ENCODE results near the gene CIT. TPM values are rescaled to one million over a fixed set of nuclear protein-coding genes. Genes with fewer than 3 reads are reported as not detected.
A peak's percentile ranks its signal among the peaks of the same experiment; 100 is the strongest.

CIT gene
- polyA plus RNA-seq, 1 donor = 25.4 TPM

DNA sequence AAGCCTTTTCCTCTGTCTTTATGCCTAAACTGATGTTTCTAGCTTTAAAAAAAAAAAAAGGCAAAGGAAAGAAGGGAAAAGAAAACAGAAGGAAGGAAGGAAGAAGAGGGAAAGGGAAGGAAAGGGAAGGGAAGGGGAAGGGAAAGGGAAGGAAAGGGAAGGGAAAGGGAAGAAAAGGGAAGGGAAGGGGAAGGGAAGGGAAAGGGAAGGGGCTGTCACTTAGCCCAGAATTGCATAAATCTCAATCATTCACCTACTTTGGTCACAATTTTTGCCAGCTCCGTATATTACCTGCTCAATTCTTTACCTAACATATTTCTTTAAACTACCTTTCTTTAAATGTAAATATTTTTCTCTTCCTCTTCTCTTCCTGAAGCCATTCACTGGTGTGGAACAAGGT, 26.8 kb downstream of the CIT start:
- no peak for DNase-seq

DNA sequence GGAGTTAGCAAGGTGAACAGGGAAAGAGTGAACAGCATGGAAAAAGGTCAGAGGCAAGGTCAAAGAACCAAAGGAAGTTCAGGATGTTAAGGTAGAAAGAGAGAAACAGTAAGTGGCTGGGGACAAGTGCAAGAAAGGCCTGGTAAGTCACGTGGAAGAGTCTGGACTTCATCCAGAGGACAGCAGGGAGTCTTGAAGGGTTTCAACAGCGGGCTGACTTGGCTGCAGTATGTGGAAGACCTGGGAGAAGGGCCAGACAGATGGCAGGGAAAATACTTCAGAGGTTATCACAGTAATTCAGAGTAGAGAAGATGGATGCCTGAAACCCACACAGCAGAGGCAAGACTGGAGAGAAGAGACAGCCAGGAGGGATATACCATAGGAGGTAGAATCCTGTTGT, 34.0 kb downstream of the CIT start:
- no peak for DNase-seq

GRCh38 chr12:119842380-119842779, 34.7 kb downstream of the CIT start:
- DNase-seq = no peak

GRCh38 chr12:119841433-119842210, 35.5 kb downstream of the CIT start:
- no peak for DNase-seq

- DNase-seq = no peak
These were observed 36.5 kb downstream of the CIT start for GRCh38 chr12:119840582-119840981.

- DNase-seq = no peak
These were observed 37.0 kb downstream of the CIT start for GRCh38 chr12:119840168-119840567.

DNA sequence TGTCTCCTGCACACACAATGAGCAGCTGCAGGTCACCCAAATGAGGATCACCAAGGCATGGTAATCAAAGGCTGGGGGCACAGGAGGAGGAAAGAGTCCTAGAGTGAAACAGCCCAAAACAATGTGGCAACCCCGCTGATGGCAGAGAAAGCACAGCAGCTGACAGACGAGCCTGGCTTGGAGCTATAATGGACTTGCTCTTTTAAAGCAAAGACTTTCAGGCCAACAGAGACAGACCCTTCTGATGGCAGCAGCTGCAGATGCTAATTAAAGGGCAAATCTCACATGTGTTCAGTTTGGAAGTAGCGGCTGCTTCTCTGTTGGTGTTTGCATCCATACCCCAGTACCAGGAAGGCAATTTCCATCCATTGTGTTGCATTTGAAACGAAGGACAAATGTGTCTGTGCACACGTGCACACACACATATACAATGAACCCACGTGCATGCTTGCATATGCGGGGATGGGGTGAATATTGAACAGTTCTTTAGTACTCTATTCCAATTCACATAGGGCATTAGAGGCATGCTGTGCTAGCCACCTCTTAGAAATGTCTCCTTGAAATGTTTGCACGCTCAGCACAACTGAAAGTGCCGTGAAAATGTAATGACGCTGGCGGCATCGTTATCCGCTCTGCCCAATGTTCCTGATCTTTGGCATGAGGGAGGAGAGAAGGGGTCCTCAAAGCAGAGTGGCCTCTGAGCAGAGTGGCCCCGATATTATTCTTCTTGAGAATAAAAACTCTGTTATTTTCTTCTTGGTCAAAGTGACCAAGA, 38.1 kb downstream of the CIT start:
- DNase-seq = no peak

GRCh38 chr12:119836781-119837180, 40.3 kb downstream of the CIT start:
- DNase-seq = no peak

DNA sequence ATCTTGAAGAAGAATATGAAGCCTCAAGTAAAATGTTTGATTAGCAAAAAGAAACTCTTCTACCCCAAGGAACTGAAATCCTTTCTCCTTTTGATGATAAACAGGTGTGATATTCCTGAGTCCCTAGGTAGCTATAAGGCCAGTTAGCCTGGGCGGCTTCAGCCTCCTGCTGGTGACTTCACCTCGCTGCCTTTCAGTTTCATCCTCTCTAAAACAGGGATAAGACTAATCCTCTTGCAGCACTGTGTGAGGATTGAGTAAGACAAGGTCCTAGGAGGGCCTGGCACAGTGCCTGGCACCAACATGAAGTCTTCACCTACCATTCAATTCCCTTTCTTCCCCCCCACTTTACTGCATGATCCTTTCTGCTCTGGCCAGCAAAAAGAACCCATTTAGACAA, 42.1 kb downstream of the CIT start:
- DNase-seq = no peak

GRCh38 chr12:119829439-119829838, 47.7 kb downstream of the CIT start:
- DNase-seq = no peak

- DNase-seq = no peak
These were observed 48.8 kb downstream of the CIT start for GRCh38 chr12:119828300-119828699.

DNA sequence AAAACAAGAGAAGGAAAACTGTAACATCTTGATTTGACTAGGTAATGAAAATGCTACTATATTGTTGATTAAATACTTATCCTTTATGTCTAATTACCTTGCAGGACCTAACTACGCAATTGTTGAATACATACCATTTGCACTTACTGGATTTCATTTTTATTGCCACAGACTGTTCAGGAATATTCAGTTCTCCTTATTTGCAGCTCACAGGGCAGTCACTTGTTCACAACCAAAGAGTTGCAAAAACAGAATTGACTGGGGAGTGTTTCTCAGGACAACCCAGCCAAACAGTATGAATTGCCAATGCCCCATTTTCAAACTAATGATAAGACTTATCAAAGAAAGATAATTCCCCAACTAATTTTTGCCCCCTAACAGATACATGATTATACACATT, 49.4 kb downstream of the CIT start:
- no peak for DNase-seq

DNA sequence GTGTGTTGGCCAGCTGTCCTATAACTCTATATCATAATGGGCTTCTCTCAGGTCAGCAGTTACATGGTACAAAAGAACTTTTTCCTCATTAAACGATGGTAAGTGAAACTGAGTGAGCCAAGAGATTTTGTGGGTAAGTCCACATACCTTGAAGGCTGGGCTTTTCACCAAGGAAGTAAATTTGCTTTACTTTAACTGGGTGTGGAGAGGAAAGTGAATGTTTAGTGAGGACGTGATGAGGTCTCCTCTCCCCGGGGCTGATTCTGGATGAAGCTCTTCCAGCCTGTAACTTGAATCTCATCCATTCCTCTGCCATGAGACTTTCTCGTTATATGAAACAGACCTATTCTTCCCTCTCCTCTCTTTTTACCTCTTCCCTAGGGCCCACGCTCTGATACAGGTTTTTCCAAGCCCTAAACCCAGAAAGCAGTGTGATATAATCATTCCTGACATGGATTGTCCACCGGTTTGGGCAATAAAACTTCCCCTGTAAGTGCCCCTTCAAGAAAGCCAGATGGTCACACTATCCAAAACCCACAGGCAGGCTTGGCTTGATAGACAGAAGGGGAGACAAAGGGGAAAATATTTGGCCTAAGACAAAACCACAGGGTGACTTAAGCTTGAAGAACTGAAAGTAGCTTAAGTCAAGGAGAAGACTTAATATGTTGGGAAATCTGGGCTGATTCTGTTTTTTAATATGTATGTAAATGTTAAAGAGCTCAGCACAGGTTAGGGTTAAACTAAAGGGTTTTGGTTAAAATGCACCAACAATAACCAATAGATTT, 50.3 kb downstream of the CIT start:
- DNase-seq = no peak

DNA sequence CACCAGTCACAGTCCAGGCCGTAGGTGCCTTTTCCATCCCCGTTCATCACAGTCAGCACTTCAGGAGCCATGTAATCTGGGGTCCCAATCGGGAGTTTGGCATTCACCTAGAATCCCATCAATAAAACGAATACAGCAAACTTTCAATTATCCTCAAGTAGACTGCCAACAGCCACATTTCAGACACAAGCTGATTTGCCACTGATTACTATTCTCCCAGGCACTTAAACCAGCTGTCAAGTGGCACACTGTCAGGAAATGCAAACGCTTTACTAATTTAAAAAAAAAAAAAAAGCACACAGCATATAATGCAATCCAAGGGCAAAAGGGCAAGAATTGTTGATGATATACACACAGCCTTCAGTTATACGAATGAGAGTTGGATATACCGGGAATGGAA, 51.9 kb downstream of the CIT start:
- no peak for DNase-seq

DNA sequence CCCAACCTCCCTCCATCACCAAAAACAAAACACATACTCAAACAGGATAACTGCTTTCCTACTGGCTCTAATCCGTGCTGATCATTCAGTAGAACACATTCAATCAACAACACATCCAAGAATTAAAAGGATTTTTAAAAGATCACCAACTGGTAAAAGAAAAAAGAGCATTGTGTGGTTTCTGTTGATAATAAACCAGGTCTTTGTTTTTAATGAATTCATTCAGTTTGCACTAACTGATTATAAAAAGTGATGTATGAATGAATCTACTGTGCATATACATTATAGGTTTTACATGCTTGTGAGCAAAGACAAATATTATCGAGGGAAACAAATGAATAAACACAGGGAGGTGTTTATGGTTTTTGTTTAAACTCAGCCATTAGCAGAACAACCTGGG, 55.1 kb downstream of the CIT start:
- DNase-seq = no peak

GRCh38 chr12:119819322-119819721, 57.8 kb downstream of the CIT start:
- DNase-seq = no peak

DNA sequence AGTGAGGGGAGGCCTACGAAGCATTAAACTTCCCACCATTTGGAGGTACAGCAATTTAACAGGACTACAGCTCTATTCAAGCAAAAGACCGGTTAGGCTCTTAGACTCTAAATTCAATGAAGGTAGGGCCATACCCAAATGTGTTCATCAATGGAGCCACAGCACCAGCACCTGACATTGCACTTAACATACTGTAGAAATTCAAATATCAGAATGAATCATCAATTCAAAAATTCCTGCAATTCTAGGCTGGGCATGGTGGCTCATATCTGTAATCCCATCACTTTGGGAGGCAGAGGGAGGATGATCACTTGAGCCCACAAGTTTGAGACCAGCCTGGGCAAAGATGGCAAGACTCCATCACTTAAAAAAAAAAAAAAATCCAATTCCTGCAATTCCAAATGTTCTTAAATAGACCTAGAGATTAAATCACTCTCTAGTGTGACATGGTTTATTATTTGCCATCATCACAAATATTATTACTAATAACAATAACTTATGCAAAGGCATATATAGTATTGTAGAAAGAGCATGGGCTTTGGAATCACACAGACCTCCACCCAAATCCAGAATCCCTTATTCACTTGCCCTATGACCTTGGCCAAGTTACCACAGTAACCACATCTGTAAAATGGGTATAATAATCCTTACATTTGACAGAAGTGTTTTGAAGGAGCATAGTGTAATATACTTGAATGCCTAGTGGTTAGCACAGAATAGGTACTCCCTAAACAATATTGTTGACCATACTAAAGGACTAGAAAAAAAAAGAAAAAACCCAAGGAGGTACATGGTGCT, 59.4 kb downstream of the CIT start:
- no peak for DNase-seq

DNA sequence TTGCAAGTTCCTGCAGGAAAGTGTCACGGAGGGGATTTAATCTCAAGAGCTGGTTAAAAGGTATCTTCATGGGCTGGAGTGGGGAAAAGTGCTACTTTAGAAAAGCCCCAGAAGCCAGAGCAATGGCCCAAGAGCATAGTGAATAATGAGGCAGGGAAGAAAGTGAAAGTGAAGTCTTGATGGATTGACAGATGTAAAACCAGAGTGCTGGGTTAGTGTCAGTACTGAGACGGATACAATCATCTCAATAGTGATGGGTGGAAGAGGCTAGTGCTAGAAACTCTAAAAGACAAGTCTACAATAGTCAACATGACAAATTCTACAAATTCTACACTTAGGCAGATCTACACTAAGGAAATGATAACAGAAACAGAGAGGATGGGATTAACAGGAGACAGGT, 68.1 kb downstream of the CIT start:
- no peak for DNase-seq

DNA sequence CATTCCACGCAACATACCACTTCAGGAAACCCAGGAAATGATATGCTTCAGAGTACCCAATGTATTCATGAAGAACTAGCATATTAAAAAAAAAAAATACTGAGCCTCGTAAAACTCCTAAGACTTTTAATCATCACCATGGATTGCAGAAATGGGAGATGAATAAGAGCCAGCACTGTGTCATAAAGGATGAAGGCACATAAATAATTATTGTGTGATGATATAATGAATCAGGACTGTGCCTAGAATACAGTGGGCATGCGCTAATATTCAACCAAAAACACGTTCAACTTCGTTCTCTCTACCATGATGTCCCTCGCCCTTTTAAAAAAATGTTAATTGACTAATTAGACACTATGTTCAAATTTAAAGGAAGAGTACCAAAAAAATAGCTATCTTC, 68.7 kb downstream of the CIT start:
- no peak for DNase-seq

DNA sequence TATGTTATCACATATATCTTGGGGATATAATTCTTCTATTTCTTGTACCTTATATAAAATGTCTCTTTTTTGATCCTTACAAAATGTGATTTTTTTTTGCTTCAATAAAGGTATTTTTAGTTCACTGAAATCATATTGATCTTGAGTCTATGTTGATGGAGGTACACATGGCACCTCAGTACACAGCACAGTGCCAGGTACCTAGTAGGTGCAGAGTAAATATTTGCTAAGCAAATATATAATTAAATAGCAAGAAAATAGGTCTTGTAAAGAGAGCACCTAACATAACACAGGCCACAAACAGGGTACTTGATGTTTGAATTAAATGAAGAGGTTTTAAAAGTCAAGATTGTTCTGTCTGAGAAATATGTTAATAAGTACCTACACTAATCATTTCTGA, 69.7 kb downstream of the CIT start:
- DNase-seq = no peak

DNA sequence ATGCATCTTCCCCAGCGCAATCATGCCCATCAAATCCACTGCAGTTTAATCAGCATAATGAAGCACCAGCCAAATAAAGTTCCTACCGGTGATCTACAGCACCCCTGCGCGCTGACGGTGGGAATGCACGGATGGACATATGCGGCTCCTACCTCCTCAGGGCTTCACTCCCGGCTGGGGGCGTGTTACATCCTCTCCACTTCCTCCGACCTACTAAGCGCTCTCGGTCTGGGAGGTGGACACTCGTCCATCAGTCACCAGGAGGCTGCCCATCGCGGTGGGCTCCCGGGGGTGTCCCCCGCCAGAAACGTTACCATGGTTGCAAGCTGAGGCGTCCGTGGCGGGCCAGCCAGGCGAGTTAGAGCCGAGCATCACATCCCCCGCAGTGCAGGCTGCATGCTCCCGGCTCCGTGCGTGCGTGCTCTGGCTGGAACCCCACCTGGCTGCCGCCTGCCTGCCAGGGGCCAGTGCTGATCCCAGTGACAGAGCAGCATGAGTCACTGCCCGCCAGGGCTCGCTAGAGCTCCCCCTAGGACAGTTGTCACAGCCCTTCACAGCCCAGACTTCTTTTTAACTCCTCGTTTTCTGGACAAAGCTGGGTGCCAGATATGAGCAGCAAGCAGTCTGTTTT, 73.0 kb downstream of the CIT start:
- peak; percentile 75 for DNase-seq

- peak; percentile 59 for DNase-seq
These were observed 73.7 kb downstream of the CIT start for GRCh38 chr12:119803381-119803791.

Data from left kidney (tissue), 2 donors.